Peyer's patch (tissue), 4 donors: Measurements from ENCODE around the gene HRH3.

ENCODE experiments used
- CTCF ChIP-seq, 6 experiments: fragments of 450-650 bp in 4 of 6; fragments of 200-600 bp in 2 of 6; sonication (generic) in 1 of 6; IDR thresholded peaks; one replicate each; pipeline ENCODE4 v1.5.1; 2017 to 2019; ENCODE audit warnings: antibody characterized with exemption in 6 of 6, mild to moderate bottlenecking in 3 of 6, moderate library complexity in 1 of 6
- POLR2A ChIP-seq, 2 donors: fragments of 450-650 bp; IDR thresholded peaks; one replicate each; pipeline ENCODE4 v1.5.1; 2017; ENCODE audit warnings: antibody characterized with exemption in 2 of 2, mild to moderate bottlenecking in 2 of 2, moderate library complexity in 2 of 2

GRCh38 chr20:62234339-62234738, 14.3 kb upstream of the HRH3 start:
- no peak for TF ChIP-seq POLR2A (IDR thresholded peaks at IDR 0.05)
- no peak for TF ChIP-seq CTCF (IDR thresholded peaks at IDR 0.05)
